ENCODE results near the gene PKN1.

The PKN1 gene

DNA sequence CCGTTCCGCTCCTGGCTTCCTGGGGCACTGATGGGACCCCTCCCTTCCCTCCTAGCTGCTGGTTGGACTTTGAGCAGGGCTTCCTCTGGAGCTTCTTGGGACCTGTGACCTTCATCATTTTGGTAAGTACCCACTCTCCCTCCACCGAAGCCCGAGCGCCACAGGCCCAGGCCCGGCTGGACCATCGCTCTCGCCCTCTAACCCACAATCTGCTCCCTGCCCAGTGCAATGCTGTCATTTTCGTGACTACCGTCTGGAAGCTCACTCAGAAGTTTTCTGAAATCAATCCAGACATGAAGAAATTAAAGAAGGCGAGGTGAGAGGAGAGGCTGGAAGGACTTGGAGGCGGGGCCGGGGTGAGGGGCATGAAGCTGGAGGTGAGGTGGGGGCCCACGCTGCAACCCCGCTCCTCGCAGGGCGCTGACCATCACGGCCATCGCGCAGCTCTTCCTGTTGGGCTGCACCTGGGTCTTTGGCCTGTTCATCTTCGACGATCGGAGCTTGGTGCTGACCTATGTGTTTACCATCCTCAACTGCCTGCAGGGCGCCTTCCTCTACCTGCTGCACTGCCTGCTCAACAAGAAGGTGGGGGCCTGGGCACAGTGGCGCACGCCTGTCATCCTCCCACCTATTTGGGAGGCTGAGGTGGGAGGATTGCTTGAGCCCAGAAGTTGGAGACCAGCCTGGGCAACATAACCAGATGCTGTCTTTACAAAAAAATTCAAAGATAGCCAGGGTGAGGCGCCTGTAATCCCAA lies 26.3 kb upstream of the PKN1 start:
- no peak for DNase-seq

GRCh38 chr19:14407605-14408484 lies 25.3 kb upstream of the PKN1 start:
- DNase-seq, result no peak

DNA sequence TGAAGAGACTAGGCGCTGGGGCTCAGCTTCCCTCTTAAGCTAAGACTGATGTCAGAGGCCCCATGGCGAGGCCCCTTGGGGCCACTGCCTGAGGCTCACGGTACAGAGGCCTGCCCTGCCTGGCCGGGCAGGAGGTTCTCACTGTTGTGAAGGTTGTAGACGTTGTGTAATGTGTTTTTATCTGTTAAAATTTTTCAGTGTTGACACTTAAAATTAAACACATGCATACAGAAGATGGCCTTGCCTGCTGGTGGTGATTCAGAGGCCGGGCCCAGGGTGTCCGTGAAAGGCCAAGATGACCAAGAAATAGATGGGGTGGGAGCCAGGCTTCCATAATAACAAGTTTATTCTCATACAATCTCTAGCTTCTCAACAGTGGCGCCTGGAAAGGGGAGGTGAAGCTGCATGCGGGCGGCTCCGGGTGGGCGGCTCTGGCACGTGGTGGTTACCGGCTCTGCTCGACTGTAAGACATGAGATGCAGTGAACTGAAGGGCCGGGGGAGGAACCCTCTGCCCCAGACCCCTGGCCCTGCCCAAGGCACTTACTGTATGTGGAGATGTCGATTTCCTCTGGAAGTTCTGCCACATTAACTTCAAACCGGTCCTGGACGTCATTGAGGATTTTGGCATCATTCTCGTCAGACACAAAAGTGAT lies 24.5 kb upstream of the PKN1 start:
- no peak for DNase-seq

DNA sequence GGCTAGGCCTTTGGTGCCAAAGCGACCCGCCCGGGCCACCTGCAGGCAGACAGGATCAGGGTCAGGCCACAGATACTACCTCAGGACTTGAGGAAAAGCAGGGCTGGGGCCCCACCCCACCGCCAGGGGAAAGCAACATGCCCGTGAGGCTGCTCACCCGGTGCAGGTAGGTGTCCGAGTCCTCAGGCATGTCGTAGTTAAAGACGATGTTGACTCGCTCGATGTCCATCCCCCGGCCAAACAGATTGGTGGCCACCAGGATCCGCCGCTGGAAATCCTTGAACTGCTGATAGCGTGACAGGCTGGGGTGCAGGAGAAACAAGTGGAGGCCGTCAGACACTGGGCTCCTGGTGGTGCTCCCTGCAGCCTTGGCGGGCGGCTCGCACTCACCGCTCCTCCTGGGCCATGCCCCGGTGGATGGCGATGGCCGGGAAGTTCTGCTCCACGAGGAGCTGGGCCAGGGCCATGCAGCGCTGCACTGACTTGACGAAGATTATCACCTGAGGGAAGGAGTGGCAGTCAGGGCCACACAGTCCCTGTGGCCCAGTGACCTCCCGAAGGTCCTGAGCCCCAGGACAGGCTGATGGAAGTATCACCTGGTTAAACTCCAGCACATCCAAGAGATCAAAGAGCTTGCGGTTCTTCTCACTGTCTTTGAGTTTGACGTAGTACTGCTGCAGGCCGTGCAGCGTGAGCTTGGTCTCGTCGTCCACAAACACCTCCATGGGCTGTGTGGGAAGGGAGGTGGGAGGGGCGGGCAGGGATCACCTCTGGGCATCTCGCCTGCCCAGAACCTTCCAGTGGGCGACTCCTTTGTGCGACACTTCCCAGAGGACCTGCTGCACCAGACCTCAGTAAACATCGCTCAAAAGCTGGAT lies 23.7 kb upstream of the PKN1 start:
- no peak for DNase-seq

DNA sequence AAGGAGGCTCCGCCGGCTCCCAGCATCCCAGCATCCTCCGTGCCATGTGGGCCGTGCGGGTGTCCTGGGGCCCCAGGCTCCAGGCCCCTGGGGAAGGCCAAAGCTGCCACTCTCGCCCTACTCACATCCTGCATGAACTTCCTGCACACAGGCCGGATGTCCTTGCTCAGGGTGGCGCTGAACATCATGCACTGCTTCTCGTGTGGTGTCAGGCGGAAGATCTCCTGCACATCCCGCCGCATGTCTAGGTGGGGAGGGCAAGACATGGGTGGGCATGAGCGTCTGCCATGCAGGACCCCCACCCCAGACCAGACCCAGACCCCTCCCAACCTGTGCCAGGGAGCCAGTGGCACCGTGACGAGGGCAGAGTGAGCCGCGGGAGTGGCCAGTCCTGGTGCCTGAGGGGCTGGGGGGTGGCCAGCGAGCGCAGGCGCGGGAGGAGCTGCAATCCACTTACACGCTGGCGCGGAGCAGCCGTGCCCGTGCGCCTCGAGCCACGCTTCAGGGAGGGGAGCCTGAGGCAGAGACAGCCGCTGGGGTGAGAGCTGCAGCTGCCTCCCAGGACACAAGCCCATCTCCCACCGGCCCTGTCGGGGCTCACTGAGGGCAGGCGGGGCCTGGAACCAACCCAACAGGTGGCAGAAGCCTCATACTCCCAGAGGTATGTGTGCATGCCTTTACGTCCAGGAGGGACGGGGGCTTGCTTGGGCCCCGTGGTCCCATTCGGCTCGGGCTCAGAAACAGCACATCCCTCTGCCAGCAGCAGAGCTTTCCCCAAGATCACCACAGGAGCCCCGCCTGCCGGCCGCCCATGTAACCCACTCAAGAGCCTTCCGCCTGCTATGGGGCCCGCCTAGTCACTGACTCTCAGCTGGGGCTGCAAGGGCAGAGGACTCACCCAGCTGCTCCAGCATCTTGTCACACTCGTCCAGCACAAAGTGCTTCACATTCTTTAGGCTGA lies 22.7 kb upstream of the PKN1 start:
- no peak for DNase-seq

- no peak for DNase-seq
Observed at GRCh38 chr19:14411161-14411937, 21.8 kb upstream of the PKN1 start.

- no peak for DNase-seq
Observed at GRCh38 chr19:14411938-14412245, 21.2 kb upstream of the PKN1 start.

GRCh38 chr19:14412324-14412995 lies 20.6 kb upstream of the PKN1 start:
- no peak for DNase-seq

- DNase-seq, result no peak
Observed at GRCh38 chr19:14412996-14413692, 20.0 kb upstream of the PKN1 start.

- no peak for DNase-seq
Observed at GRCh38 chr19:14413693-14414181, 19.4 kb upstream of the PKN1 start.

DNA sequence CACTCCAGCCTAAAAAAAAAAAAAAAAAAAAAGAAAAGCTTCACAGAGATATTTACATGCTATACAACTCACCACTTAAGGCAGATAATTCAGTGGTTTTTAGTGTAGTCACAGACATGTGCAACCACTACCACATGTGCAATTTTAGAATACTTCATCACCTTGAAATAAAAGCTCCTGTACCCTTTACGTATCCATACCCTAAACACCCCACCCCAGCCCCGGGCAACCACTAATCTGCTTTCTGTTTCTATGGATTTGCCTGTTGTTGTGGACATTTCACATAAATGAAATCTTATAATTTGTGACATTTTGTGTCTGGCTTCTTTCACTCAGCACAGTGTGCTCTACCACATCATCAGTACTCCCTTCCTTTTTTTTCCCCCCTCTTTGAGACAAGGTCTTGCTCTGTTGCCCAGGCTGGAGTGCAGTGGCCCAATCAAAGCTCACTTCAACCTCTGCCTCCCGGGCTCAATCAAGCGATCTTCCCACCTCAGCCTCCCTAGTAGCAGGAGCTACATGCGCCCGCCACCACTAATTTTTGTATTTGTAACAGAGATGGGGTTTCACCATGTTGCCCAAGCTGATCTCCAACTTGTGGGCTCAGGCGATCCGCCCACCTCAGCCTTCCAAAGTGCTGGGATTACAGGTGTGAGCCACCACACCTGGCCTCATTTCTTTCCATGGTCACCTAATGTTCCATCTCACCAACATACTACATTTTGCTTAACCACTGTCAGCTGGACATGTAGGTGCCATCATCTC lies 18.0 kb upstream of the PKN1 start:
- DNase-seq, result no peak

- DNase-seq, result no peak
Observed at GRCh38 chr19:14416817-14417231, 16.3 kb upstream of the PKN1 start.

GRCh38 chr19:14418856-14419105 lies 14.3 kb upstream of the PKN1 start:
- peak in 1 of 58 donors; percentile 85 for DNase-seq

DNA sequence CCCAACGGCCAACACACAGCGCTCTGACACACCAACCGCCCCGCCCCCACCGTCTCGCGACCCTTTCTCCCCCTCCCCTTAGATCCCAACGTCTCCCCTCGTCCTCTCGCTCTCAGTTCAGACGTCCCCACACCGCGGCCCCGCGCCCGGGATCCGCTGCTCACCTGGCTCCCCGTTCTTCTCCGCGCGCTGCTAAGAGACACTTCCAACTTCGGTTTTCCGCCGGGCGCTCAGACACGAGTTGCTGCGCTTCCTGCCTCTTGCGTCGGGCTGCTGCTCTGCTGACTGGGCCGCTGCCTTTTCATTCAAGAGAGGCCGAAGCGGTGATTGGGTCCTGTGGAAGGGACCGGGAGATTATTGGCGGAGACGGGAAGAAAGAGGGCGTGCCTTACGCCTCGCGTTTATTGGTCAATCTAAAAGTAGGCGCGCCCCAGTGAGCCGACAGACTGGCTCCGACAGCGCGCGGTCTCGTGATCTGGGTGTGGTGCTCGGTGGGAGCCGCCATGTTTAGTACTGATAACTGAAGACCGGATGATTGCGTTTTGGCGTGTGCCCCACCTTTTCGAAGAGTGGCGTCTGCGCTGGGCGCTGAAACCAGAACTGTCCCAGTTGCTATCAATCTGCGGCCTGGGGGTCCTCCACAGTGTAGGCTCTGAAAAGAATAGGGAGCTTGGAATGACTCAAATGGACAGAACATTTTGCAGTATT lies 13.8 kb upstream of the PKN1 start, which contains the start of gene DDX39A:
DDX39A (minus strand) TSS at position 236 of the 708 bp plus-strand sequence. CDS start 6,121 bp downstream, outside the sequence.
- peak; percentile 84 to 99 (median 97) for DNase-seq

- DNase-seq, result no peak
Observed at GRCh38 chr19:14425696-14426138, 7.4 kb upstream of the PKN1 start.

DNA sequence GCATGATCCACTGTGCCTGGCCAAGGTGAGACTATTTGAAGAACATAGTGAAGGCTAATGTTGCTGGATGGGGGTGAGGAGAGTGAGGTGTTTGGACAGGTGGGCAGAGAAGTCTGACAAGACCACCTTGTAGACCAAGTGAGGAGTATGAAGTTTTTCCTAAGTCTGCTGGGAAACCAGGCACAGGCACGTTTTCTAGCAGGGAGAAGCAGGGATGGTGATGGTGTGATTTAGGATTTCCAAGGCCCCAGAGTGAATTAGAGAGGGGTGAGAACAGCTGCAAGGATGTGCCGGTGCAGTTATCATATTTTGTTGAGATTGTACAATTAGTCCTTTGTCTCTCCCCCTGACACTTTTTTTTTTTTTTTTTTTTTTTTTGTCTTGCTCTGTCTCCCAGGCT lies 5.6 kb upstream of the PKN1 start:
- DNase-seq, result no peak
